Inferior parietal cortex (tissue), 1 donor: ENCODE measurements around the gene IL1RAPL1.

Experiments
- DNase-seq: peaks from one replicate; pipeline ENCODE4 v3.0.0-alpha.2; 2016; ENCODE audit errors: extremely low spot score

Gene IL1RAPL1

DNA sequence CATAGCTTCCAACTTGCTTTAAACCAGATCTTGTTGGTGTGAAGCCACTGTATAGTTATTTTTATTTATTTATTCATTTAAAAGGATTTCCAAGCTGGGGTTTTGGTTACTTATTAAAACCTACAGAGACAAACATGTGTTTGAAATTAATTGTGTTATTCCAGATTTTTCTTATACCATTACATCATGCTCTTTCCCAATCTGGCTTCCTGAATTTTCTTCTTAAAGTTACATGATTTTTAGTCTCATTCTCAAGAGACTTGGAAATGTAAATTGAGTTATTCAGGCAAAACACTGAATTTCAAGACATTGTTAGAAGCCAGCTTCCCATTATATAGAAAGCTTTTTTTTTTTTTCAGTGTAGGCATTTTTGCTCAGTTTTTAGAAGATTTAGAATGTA lies 381.9 kb downstream of the IL1RAPL1 start:
- no peak for DNase-seq

DNA sequence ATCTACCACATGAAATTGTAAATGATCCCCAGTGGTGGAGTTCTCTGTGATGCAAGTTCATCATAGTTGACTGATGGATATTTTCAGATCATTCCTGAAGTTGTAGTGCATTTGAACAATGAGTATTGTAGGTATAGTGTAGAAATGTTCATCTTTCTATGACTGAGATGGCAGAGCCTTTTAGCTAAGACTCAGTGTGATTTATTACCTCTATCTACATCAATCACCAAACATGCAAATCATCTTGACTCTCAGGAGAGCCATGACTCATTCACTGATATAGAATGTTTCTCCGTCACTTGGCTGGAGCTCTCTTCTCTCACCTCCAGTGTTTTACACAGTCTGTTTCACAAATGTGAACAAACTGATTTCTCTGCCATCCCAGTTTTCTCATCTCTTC lies 392.6 kb downstream of the IL1RAPL1 start:
- no peak for DNase-seq

DNA sequence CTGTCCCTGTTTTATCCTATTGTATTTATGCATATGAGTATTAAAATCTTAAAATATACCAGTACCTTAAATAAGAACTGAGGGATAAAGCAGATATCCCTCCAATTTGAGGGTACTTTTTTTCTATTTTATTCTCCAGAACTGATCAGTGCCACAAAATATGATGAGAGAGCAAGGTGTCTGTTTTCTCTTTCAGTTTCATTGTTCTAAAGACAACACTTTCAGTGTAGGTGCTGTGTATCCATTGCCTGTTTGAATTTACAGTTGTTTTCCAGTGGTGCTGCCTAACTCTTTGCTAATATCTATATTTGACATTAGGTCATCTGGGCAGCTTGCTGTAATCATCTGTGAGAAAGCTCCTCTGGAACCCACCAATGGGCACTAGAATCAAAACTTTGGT lies 394.7 kb downstream of the IL1RAPL1 start:
- DNase-seq, result no peak

DNA sequence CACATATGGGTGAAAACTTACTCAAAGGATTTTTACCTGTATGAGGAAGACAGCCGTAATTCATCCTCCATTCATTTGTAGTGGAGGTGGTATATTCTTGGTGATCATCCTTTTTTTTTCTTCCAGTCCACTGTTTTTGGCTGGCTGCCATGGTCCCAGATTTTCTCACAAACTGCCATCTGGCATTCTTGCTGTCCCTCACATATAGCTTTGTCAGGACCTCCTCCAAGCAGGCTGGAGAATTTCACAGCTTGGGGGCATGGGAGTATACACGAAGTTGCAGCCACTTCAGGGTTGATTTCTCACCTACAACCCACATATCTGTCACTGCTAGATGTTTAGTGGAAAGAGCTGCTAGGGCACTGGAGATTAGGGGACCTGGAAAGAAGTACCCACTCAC lies 401.0 kb downstream of the IL1RAPL1 start:
- no peak for DNase-seq

DNA sequence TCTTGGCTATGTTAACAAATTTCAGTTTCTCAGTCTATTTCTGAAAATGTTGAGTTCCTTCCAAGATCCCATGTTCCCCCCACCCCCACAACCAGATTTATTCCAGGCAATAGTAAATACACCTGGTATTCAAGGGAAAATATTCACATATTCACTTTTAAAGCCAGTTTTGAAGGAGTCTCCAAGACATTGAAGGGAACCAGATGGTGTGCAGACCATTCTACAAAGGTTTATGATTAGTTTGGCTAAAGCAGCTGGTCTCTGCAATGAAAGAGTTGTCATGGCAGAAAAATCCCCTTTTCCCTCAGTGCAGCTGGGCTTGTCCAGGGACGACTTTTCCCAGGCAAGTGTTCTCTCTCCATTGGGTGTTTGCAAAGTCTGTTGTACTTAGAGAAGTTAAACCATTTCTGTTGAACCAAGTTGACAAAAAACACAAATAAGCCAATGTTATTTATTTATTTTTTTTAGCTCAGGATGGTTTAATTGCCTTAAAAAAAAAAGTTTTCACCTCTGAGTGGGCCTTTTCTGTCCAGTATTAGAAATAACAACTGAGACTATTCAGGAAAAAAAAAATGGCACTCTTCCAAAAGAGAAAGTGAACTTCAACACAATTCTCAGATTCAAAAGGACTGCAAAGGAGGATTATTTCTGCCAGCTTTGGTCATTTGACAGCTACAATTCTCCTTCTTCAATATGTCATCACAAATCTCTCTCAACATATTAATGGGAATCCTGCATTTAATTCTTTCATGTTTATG lies 410.6 kb downstream of the IL1RAPL1 start:
- no peak for DNase-seq

DNA sequence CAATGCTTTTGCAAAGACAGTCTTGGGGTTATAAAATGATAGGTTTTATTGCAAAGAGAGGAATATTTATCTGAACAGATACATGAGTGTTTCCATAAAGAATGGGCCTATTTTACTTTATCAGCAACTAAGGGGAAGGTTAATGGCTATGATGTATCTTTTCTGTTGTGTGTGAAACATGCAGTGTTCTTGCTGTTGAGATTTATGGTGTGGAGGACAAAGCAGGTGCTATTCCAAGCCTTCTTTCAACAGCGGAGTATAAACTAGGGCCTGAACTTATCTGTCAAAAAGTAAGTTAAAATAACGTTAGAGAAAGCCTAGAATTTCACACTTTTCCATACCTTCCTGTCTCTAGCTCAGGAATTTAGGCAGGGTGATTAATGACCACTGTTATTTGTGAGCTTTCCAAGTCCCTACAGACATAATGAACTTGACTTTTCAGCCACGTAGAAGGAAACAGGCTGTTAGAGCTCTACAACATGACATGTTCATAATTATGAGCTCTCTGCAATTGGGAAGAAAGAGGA lies 411.4 kb downstream of the IL1RAPL1 start:
- DNase-seq, result no peak

DNA sequence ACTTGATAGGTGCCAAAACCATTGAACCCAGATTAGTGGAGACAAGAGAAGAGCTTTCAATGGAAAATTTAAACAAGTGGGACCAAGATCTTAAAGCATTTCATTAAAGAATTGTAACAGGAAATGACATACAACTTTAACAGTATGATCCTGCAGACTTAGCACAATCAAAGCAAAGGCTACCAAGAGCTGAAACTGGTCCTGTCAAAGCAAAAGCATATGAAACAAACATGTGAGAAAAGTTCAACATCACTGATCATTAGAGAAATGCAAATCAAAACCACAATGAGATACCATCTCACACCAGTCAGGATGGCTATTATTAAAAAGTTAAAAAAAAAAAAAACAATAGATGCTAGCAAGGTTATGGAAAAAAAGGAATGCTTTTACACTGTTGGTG lies 425.6 kb downstream of the IL1RAPL1 start:
- no peak for DNase-seq

DNA sequence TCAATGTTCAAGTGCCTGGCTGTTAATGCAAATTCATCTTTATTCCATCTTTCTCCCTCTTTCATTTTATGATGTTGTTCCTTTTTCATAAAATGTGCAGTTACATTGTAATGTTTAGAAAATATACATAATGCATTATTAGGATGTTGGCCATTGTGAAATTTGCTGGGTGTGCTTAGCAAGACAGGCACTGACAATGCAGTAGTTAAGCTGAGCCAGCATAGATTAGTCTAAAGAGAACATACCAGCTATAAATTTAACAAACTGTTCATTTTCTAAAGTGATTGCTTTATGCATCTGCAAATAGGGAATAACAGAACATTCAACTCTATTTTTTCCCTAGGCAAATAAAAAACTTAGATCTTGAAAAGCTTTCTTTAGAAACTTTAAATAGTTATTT lies 436.0 kb downstream of the IL1RAPL1 start:
- DNase-seq, result no peak

DNA sequence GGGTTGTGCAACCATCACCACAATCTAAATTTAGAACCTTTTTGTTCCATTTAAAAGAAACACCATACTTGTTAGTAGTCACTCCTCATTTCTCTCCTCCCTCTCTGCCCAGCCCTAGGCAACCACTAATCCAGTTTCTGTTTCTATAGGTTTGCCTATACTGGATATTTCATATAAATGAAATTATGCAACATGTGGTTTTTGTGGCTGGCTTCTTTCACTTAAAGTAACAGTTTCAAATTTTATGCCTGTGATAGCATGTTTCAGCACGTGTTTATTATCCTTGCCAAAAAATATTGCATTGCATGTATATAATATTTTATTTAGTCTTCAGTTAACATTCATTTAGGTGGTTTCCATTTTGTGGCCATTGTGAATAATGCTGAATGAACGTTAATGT lies 437.6 kb downstream of the IL1RAPL1 start:
- no peak for DNase-seq

DNA sequence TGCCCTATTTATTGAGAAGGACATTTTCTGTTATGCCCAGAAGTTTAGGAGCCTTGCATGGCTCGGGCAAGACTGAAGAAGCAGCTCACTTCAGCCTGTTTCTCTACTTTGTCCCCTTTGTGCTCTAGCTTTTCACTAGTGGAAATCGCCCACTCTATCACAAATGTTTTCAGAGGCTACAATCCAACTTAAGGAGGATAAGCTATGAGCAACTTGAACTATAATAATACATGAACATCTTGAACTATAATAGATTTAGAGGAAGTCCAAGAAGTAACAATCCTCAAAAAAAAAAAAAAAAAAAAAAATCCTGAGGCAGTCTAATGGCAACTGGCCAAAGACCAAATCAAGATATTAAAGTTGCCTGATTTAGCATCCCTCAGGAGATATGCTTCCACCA lies 452.3 kb downstream of the IL1RAPL1 start:
- DNase-seq, result no peak

DNA sequence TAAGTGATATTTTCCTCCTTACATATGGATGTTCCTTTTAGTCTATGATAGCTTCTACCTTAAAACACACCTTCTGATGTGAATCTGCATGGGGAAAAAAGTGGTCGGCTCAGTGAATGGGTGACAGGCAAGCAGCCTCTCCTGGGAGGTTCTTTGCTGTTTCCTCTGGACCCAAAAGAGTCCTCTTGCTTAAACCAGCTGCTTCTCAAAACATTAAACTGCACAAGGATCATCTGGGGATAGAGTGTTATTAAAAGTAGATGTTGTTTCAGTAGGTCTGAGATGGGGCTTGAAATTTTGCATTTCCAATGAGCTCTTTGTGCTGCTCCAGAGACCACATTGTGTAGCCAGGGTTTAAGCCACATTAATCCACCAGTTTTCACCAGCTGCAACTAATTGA lies 452.9 kb downstream of the IL1RAPL1 start:
- no peak for DNase-seq

DNA sequence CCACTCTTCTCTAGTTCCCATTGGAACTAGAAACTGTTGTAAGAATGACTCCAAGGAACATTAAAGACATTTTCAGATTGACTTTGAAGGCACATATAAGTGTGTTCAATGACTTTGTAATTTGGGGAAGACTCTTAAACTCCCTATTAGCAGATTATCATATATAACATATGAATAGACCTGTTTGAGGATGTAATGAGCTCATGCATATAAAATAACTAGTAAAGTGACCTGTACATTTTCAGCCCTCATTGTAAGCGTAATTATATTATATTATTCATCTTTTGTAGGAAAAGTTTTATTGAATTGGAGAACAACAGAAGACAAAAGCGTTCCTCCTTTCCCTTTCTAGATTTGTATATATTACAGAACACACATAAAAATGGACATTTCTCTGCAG lies 455.1 kb downstream of the IL1RAPL1 start:
- DNase-seq, result no peak

DNA sequence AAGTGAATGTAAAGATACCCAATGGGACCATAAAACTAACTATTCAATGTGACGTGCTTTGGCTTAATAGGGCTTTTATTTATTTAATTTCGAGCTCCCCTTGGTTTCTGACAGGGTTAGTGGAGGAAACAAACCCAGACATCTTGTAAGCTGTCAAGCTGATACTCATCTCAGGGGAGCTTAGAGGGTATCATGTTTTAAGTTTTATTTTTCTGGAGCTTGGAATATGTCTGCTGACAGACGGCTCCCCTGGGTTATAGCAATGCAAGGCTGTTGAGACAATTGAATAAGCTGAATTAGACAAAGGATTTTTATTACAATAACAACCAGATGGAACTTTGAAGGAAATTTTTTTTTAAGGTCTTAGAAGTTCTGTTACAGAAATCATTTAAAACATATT lies 456.5 kb downstream of the IL1RAPL1 start:
- no peak for DNase-seq

DNA sequence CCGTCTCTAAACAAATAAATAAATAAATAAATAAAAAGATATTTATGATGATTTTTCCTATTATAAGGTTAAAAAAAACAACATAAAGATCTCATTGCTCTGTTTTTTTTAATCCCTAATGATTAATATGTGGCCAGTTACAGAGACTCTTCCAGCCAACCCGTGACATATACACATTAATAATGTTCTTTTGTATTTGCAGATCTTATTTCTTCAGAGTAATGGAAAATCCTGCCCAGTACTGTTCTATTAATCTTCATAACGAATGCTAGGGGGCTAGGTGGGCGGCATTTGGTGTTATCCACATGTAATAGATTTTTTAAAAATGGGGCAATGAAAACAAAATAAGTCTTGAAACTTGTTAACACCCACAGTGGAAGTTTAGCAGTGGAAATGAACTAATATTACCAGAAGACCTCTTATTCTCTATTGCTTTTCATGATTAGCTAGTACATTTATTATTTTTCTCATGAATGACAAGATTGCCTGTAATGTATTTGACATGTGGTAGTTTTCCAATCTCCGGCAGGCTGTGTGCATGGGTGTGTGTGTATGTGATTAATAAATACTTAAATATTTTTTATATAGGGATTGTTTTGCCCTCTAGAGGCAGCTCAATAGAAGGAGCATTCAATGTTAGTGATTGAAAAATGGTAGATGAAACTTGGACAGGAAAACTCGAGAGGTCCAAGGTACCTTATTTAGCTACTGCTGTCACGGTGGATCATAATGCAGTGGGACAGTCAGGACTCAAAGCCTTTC lies 457.4 kb downstream of the IL1RAPL1 start:
- DNase-seq, result no peak

DNA sequence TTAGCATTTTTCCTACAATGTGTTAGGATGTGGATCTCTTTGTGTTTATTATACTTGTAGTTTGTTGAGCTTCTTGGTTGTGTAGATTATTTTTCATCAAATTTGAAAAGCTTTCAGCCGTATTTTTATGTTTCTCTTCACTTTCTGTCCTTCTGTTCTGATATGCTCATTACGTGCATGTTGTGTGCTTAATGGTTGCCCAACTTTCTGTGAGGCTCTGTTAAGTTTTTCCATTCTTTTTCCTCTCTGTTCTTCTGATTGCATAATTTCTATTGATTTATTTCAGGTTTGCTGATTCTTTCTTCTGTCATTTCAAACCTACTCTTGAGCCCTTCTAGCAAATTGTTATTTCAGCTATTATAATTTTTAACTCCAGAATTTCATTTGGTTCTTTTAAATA lies 478.2 kb downstream of the IL1RAPL1 start:
- no peak for DNase-seq

DNA sequence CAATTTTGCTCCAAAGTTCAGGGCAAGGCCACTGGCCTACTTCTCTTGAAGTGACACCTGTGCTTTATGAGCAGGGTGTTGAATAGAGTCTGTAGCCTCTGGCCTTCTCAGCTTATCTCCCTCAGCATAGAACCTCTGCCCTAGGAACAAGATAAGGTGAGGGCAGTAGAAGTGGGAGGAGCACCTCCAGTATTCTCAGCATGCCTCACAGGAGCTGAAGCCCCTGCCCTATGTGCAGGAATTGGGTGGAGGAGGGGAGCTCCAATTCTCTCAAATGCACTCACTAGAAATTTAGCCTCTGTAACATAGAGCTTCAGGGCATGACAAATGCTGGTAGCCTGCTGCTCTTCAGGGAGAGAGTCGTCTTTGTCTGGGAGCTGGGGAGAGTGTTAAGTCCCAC lies 479.3 kb downstream of the IL1RAPL1 start:
- no peak for DNase-seq

DNA sequence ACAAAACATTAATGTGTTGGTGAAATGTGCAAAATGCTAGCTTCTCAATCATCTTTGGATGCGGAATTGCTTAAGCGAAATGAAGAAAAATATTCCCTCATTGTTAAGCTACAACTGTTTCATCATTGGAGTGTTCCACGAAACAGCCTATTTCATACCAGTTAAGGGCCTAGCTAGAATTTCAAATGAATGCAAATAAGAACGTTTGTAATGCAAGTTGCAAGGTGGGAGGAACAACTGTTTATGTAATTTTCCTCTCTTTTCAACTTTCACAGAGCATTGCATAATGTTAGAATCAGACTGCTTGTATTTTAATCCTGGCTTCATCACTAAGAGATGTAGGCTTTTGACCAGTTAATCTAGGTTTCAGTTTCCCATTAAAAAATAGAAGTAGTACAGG lies 480.1 kb downstream of the IL1RAPL1 start:
- DNase-seq, result peak; percentile 16

DNA sequence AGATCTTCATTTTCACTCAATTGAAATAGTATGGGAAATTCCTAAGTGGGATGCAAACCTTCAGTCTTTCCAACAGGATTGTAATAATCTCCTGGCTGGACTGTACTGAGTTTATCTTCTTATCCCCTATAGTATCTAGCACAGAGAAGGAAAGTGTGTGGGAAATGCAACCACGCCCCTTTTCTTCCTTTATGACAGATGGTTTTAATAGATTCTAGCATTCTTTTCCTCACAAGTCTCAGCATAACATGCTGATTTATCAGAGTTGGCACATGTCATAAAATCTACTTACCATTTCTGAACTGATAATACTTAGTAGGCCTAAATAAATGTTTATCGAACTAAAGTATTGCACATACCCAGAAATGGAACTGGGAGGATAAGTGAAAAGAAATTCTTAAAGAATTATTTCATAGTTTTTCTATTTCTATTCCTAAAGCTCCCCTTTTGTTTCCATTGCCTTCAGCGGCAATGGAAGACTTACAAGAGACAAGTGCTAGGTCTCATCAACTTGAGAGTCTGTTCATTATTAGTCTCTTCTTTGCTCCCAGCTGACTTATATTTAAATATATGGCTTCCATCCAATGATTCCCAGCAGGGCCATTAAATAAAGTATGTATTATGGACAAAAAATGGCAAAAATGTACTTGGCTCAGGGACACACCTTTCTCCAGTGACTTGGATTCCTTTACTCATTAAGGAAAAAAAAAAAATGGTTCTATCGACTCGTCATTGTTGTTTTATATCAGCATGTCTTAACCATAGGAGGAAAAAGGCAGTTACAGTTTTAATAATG lies 484.5 kb downstream of the IL1RAPL1 start:
- DNase-seq, result no peak

DNA sequence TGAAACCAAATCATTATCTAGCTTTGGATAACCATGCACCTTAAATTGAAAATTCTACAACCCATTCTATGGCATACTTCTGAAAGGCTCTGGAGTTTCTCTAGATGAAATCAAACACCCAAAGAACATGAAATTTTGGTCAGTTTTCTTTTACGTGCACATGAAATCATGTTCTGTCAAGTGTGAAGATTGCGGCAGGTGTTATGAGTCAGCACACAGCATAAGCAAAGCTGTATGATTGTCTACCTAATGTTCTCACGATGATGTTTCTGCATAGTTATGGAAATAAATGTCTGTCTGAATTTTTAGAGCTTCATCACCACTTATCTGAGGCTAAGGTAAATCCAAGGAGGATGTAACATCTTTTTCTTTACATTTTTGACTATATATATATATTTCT lies 495.3 kb downstream of the IL1RAPL1 start:
- no peak for DNase-seq

DNA sequence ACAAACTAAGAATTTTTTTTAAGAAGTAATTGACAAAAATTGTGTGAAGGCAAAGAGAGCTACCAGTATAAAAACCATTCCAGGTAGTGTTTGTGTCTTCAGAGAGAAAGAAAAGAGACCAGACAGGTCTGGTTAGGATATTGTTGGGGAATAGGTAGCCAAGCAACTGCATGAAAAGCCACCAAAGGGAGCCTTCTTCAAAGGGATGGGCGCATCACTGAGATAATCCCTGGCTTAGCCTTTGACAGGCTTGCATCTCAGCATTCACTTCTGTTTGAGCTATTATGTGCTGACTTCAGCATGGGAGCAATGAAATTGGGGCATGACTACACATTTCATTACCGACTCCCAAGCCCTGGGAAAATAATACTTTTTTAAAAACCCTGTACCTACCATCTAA lies 496.6 kb downstream of the IL1RAPL1 start:
- DNase-seq, result no peak

DNA sequence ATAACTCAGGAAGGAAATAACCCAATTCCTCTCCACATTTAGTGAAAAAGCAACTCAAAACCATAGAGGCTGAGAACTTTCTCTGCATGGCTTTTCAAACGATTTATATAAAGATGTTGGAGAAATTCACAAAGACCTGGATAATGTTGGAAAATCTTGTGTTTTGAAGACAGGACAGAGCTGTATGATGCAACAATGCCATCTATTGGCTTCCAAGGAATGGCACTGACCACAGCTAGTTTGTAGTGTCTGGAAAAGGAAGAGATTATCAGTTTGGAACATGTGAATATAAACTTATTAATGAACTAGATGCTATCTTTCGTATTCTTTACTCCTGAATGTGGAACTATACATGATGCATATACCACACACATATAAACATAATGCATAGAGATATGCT lies 503.6 kb downstream of the IL1RAPL1 start:
- peak; percentile 47 for DNase-seq

DNA sequence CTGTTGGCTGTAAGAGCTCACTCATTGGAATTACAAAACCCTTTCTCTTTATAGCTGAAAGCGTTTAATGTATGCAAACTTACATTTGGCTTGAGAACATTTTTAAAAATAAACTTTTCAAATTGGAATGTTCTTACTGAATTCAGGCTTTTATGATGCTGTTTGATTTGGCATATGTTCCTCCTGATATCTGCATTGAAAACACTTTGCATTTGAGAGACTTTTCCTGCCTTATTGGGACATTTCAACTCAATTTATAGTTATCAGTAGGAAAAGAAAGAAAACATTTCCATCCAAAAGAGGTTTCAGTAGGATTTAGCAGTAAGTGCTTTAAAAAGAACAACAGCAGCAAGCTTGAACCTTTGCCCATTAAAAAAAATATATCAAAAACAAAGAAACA lies 520.0 kb downstream of the IL1RAPL1 start:
- DNase-seq, result no peak
